Right lobe of liver (tissue), 6 donors: Measurements from ENCODE around the gene UCN2. TPM values are rescaled to one million over a fixed set of nuclear protein-coding genes. Genes with fewer than 3 reads are reported as not detected.

Source experiments
- ATAC-seq, 4 donors: fragments of 200-7000 bp; cut with Tn5 transposase; one replicate each; pipeline ENCODE4 v1.9.1; 2020; ENCODE audit warnings: mild to moderate bottlenecking in 4 of 4, moderate library complexity in 4 of 4
- DNase-seq, 3 donors: peaks; one replicate each; pipeline ENCODE4 v3.0.0-alpha.2; 2020
- H3K27ac ChIP-seq, 3 donors: fragments of 200-600 bp; one replicate each; pipeline ENCODE4 v1.8.0; 2022
- H3K27me3 ChIP-seq, 2 donors: fragments of 200-600 bp; one replicate each; pipeline ENCODE4 v1.8.0; 2022
- H3K36me3 ChIP-seq, 4 donors: fragments of 200-600 bp; sonication (generic) in 1 of 4; one replicate each; pipeline versions ENCODE4 v1.5.1 to v1.8.0; 2017 to 2022; ENCODE audit warnings: control low read depth in 1 of 4
- H3K4me1 ChIP-seq, 4 donors: fragments of 200-600 bp; sonication (generic) in 1 of 4; one replicate each; pipeline versions ENCODE4 v1.5.1 to v1.8.0; 2017 to 2022; ENCODE audit warnings: control low read depth in 1 of 4
- H3K4me3 ChIP-seq, 3 donors: fragments of 200-600 bp; one replicate each; pipeline ENCODE4 v1.8.0; 2022
- H3K9me3 ChIP-seq, 4 donors: fragments of 200-600 bp; sonication (generic) in 1 of 4; one replicate each; pipeline versions ENCODE4 v1.5.1 to v1.8.0; 2017 to 2022; ENCODE audit warnings: control low read depth in 1 of 4
- POLR2A ChIP-seq: fragments of 450-650 bp; IDR thresholded peaks from one replicate; pipeline ENCODE4 v1.6.1; 2017; ENCODE audit warnings: antibody characterized with exemption, mild to moderate bottlenecking
- WGBS: methylation state at CpG from one replicate; pipeline ENCODE4 v1.1.6; 2018; ENCODE audit warnings: low coverage, low lambda C conversion rate; ENCODE audit not compliant: insufficient coverage; ENCODE audit errors: missing lambda C conversion rate; 5-methylcytosine and 5-hydroxymethylcytosine counted together
- intact Hi-C, 2 donors: fragments of 100-400 bp; cut with DNase I; formaldehyde crosslinking; loops; one replicate each; pipeline versions ENCODE4 v1.11.2 to v1.14.1; 2022
- total RNA-seq, 6 experiments: library from RNA; depleted of rRNA in 2 of 6; stranded (reverse); fragments of >200 nt in 2 of 6; fragmentation: NEBNext Ultra II Directional in 3 of 6; extraction: Animal tissue kit (Norgen Biotek cat#: 25700) in 3 of 6; gene quantifications; one replicate each; pipeline versions ENCODE4 v1.1.0 to v1.2.4, GENCODE V29; 2016 to 2023
- TF ChIP-seq, protein P1 (sequence below), 4 donors: fragments of 200-600 bp in 3 of 4; fragments of 450-650 bp in 1 of 4; IDR thresholded peaks; one replicate each; pipeline versions ENCODE4 v1.5.1 to v1.8.0; 2016 to 2022; ENCODE audit warnings: antibody characterized with exemption in 4 of 4, mild to moderate bottlenecking in 2 of 4
- donor health status: DM: no; HTN: yes; CAD: no.
- donor health status: DM: no; HTN: no; CAD: no.
- donor health status: DM: no; HTN: no; CAD: no.
- donor health status: DM: no; HTN: yes; CAD: no.
- donor health status: DM: no; HTN: yes; CAD: no.

UCN2 gene
- total RNA-seq, 6 experiments from 2014 or later = not detected

GRCh38 chr3:48521635-48522034 lies 41.9 kb downstream of the UCN2 start:
- TF ChIP-seq, protein P1, sequence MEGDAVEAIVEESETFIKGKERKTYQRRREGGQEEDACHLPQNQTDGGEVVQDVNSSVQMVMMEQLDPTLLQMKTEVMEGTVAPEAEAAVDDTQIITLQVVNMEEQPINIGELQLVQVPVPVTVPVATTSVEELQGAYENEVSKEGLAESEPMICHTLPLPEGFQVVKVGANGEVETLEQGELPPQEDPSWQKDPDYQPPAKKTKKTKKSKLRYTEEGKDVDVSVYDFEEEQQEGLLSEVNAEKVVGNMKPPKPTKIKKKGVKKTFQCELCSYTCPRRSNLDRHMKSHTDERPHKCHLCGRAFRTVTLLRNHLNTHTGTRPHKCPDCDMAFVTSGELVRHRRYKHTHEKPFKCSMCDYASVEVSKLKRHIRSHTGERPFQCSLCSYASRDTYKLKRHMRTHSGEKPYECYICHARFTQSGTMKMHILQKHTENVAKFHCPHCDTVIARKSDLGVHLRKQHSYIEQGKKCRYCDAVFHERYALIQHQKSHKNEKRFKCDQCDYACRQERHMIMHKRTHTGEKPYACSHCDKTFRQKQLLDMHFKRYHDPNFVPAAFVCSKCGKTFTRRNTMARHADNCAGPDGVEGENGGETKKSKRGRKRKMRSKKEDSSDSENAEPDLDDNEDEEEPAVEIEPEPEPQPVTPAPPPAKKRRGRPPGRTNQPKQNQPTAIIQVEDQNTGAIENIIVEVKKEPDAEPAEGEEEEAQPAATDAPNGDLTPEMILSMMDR (IDR thresholded peaks at IDR 0.05) = no peak
- TF ChIP-seq POLR2A = no peak
- WGBS = 100% methylated on average over 1 of the region's 6 CpGs
- H3K27ac ChIP-seq = no peak overlapping the region
- H3K27me3 ChIP-seq = no peaks in the 10 kb centered on the region
- DNase-seq (no peak), ATAC-seq (no peak)
- H3K4me3 ChIP-seq = no peak overlapping the region
- H3K9me3 ChIP-seq = no peaks in the 10 kb centered on the region
- intact Hi-C loops = no loop called here
- no peaks in the 10 kb centered on the region for H3K4me1 ChIP-seq
- no peaks in the 10 kb centered on the region for H3K36me3 ChIP-seq

- Histone ChIP-seq H3K27ac (no peak overlapping the region), H3K27me3 (no peaks in the 10 kb centered on the region), H3K9me3 (no peaks in the 10 kb centered on the region), H3K36me3 (no peaks in the 10 kb centered on the region), H3K4me1 (no peaks in the 10 kb centered on the region), H3K4me3 (no peak overlapping the region)
- TF ChIP-seq POLR2A = no peak
- TF ChIP-seq, protein P1 (IDR thresholded peaks at IDR 0.05) = no peak
- intact Hi-C loops = no loop called here
- WGBS = no CpG with 5 or more reads among the region's 9 CpGs
- DNase-seq (no peak), ATAC-seq (no peak)
These were observed 44.3 kb downstream of the UCN2 start for GRCh38 chr3:48519277-48519643.

GRCh38 chr3:48518638-48519276 lies 44.8 kb downstream of the UCN2 start:
- TF ChIP-seq, protein P1 (IDR thresholded peaks at IDR 0.05) = no peak
- TF ChIP-seq POLR2A = no peak
- no peak for ATAC-seq

GRCh38 chr3:48518069-48518468 lies 45.5 kb downstream of the UCN2 start:
- no peak for TF ChIP-seq POLR2A
- WGBS = 65% methylated on average over 2 of the region's 6 CpGs
- Histone ChIP-seq H3K4me3 (no peak overlapping the region), H3K4me1 (no peaks in the 10 kb centered on the region), H3K36me3 (no peaks in the 10 kb centered on the region), H3K9me3 (no peaks in the 10 kb centered on the region), H3K27ac (no peak overlapping the region), H3K27me3 (no peaks in the 10 kb centered on the region)
- DNase-seq (no peak), ATAC-seq (no peak)
- intact Hi-C loops = no loop called here

More at GRCh38 chr3:48518638-48519276, 44.8 kb downstream of the UCN2 start:
- Histone ChIP-seq H3K27me3 (no peaks in the 10 kb centered on the region), H3K4me1 (no peaks in the 10 kb centered on the region), H3K36me3 (no peaks in the 10 kb centered on the region), H3K9me3 (no peaks in the 10 kb centered on the region), H3K4me3 (no peak overlapping the region), H3K27ac (no peak overlapping the region)
- intact Hi-C loops = no loop called here
- WGBS = 58% methylated on average over 5 of the region's 12 CpGs
- no peak for DNase-seq

DNA sequence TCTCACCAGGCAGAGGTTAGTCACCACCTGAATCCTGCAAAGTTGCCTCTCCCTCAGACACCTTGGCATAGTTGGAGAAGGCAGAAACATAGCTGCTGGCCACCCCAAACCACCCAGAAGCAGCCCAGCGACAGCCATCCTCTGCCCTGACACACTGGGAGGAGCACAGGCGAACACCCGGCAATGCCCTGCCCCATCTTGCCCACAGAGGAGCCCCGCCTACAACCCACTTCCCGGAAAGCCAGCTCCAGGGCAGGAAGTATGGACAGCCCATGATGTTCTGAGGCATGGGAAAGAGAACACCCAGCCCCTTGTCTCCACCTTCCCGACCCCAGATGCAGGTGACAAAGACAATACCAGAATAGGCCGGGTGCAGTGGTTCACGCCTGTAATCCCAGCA lies 47.0 kb downstream of the UCN2 start:
- intact Hi-C loops = no loop called here
- no peaks in the 10 kb centered on the region for H3K36me3 ChIP-seq
- DNase-seq (no peak), ATAC-seq (no peak)
- H3K27me3 ChIP-seq = no peaks in the 10 kb centered on the region
- H3K4me3 ChIP-seq = no peak overlapping the region
- 85% methylated on average over 3 of the region's 8 CpGs for WGBS
- H3K4me1 ChIP-seq = no peaks in the 10 kb centered on the region
- no peaks in the 10 kb centered on the region for H3K9me3 ChIP-seq
- H3K27ac ChIP-seq = no peak overlapping the region
- no peak for TF ChIP-seq POLR2A
- TF ChIP-seq, protein P1 (IDR thresholded peaks at IDR 0.05) = no peak
